Measurements from ENCODE around the gene ABHD16A. TPM values are rescaled to one million over a fixed set of nuclear protein-coding genes. Genes with fewer than 3 reads are reported as not detected.
A peak's percentile ranks its signal among the peaks of the same experiment; 100 is the strongest.

Gene ABHD16A
- total and polyA plus RNA-seq, 2 of the 13 experiments (the other 11 are each of a cell fraction or from before 2014, with no cell fraction given) = 43.5 to 45.4 TPM

DNA sequence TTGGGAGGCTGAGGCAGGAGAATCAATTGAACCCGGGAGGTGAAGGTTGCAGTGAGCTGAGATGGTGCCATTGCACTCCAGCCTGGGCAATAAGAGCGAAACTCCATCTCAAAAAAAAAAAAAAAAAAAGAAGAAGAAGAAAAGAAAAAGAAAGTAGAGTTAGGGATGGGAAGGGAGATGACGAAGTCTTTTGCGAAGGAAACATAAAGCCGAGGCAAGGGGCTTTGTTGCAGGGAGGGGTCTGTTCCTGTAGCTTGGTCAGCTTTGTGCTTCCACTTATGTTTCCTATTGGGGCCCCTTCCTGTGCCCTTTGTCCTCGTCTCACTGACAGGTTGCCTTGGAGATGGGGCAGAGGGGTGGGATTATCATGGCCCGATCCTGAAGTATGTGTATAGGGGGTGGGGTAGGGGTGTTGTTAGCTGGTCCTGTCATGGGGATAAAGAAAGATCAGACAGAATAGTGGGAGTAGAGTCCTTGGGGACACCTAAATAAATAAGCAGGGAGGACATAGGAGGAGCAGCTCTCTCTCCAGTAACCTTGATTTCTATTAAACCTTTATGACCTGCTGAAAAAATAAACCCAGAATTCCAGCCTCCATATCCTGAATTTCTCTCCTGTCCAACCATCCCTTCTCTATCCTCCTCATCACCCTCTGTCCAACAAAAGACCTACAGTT is 34.3 kb upstream of the ABHD16A start (continued):
- TF ChIP-seq, protein P1, sequence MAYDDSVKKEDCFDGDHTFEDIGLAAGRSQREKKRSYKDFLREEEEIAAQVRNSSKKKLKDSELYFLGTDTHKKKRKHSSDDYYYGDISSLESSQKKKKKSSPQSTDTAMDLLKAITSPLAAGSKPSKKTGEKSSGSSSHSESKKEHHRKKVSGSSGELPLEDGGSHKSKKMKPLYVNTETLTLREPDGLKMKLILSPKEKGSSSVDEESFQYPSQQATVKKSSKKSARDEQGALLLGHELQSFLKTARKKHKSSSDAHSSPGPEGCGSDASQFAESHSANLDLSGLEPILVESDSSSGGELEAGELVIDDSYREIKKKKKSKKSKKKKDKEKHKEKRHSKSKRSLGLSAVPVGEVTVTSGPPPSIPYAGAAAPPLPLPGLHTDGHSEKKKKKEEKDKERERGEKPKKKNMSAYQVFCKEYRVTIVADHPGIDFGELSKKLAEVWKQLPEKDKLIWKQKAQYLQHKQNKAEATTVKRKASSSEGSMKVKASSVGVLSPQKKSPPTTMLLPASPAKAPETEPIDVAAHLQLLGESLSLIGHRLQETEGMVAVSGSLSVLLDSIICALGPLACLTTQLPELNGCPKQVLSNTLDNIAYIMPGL (CRISPR knock-in tag; IDR thresholded peaks at IDR 0.05; ENCODE audit: borderline replicate concordance in 1 of 2, low read depth in 1 of 2) = peak in 1 of 2 experiments; percentile 11; a peak in 2 of 4 replicates
- TF ChIP-seq FOSL2 (CRISPR knock-in tag; IDR thresholded peaks at IDR 0.05) (peak; percentile 60), SP1 (IDR thresholded peaks at IDR 0.05) (no peak), SP1 (CRISPR knock-in tag; IDR thresholded peaks at IDR 0.05) (peak; percentile 39; the same call in 1 of the 2 replicates), ZBTB7A (CRISPR knock-in tag; IDR thresholded peaks at IDR 0.05) (no peak; the same call in 1 of the 2 replicates), ZSCAN25 (CRISPR knock-in tag; IDR thresholded peaks at IDR 0.05) (no peak), THYN1 (CRISPR knock-in tag; IDR thresholded peaks at IDR 0.05; ENCODE audit: borderline replicate concordance, low read depth) (no peak), ZNF543 (CRISPR knock-in tag; IDR thresholded peaks at IDR 0.05) (0 out of 2 replicates have a peak, but pooled peaks have one; percentile 3), ATM (IDR thresholded peaks at IDR 0.05; ENCODE audit: borderline replicate concordance) (no peak), ZNF552 (CRISPR knock-in tag; IDR thresholded peaks at IDR 0.05; ENCODE audit: borderline replicate concordance) (no peak; the same call in 1 of the 2 replicates), PAX8 (CRISPR knock-in tag; IDR thresholded peaks at IDR 0.05; ENCODE audit: borderline replicate concordance) (no peak), RFX5 (IDR thresholded peaks at IDR 0.05; ENCODE audit: low read depth, low read length) (no peak), SIX4 (CRISPR knock-in tag; IDR thresholded peaks at IDR 0.05) (no peak), ELF3 (CRISPR knock-in tag; IDR thresholded peaks at IDR 0.05) (peak; percentile 62; the same call in 1 of the 2 replicates), SALL2 (CRISPR knock-in tag; IDR thresholded peaks at IDR 0.05) (0 out of 2 replicates have a peak, but pooled peaks have one; percentile 53), ZKSCAN1 (IDR thresholded peaks at IDR 0.05; ENCODE audit: low read length) (no peak), ZNF766 (CRISPR knock-in tag; IDR thresholded peaks at IDR 0.05; ENCODE audit: borderline replicate concordance) (no peak), ZNF350 (CRISPR knock-in tag; IDR thresholded peaks at IDR 0.05; ENCODE audit: borderline replicate concordance, low read depth) (no peak), ATF1 (CRISPR knock-in tag; IDR thresholded peaks at IDR 0.05) (0 out of 2 replicates have a peak, but pooled peaks have one; percentile 51), ZNF7 (CRISPR knock-in tag; IDR thresholded peaks at IDR 0.05) (peak; percentile 52), ZNF557 (CRISPR knock-in tag; IDR thresholded peaks at IDR 0.05) (0 out of 2 replicates have a peak, but pooled peaks have one; percentile 45), CBX2 (IDR thresholded peaks at IDR 0.05; ENCODE audit: low read depth, low read length) (no peak), CBX2 (CRISPR knock-in tag; IDR thresholded peaks at IDR 0.05; ENCODE audit: low read depth) (no peak)
- TF ChIP-seq, protein P2, sequence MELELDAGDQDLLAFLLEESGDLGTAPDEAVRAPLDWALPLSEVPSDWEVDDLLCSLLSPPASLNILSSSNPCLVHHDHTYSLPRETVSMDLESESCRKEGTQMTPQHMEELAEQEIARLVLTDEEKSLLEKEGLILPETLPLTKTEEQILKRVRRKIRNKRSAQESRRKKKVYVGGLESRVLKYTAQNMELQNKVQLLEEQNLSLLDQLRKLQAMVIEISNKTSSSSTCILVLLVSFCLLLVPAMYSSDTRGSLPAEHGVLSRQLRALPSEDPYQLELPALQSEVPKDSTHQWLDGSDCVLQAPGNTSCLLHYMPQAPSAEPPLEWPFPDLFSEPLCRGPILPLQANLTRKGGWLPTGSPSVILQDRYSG (CRISPR knock-in tag; IDR thresholded peaks at IDR 0.05) = no peak
- TF ChIP-seq, protein P3, sequence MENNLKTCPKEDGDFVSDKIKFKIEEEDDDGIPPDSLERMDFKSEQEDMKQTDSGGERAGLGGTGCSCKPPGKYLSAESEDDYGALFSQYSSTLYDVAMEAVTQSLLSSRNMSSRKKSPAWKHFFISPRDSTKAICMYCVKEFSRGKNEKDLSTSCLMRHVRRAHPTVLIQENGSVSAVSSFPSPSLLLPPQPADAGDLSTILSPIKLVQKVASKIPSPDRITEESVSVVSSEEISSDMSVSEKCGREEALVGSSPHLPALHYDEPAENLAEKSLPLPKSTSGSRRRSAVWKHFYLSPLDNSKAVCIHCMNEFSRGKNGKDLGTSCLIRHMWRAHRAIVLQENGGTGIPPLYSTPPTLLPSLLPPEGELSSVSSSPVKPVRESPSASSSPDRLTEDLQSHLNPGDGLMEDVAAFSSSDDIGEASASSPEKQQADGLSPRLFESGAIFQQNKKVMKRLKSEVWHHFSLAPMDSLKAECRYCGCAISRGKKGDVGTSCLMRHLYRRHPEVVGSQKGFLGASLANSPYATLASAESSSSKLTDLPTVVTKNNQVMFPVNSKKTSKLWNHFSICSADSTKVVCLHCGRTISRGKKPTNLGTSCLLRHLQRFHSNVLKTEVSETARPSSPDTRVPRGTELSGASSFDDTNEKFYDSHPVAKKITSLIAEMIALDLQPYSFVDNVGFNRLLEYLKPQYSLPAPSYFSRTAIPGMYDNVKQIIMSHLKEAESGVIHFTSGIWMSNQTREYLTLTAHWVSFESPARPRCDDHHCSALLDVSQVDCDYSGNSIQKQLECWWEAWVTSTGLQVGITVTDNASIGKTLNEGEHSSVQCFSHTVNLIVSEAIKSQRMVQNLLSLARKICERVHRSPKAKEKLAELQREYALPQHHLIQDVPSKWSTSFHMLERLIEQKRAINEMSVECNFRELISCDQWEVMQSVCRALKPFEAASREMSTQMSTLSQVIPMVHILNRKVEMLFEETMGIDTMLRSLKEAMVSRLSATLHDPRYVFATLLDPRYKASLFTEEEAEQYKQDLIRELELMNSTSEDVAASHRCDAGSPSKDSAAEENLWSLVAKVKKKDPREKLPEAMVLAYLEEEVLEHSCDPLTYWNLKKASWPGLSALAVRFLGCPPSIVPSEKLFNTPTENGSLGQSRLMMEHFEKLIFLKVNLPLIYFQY (CRISPR knock-in tag; IDR thresholded peaks at IDR 0.05; ENCODE audit: borderline replicate concordance) = no peak
